RPMI8226 (cell line): ENCODE data around the gene HHAT.
"Not testable (repeated sequence)": the region's sequence is repeated elsewhere in the genome, so short reads cannot be mapped to it uniquely, and the experiment has no call there.

Experiments used
- DNase-seq: peaks from one replicate; pipeline ENCODE4 v3.0.0-alpha.2; 2015

Gene HHAT

GRCh38 chr1:210315529-210315928 lies 13.2 kb upstream of the HHAT start:
- DNase-seq: no peak

- no peak for DNase-seq
Observed at GRCh38 chr1:210321131-210321530, 7.6 kb upstream of the HHAT start.

GRCh38 chr1:210321552-210321951 lies 7.2 kb upstream of the HHAT start:
- no peak for DNase-seq

- DNase-seq: no peak
Observed at GRCh38 chr1:210323957-210324356, 4.7 kb upstream of the HHAT start.

- DNase-seq: no peak
Observed at GRCh38 chr1:210325026-210325670, 3.6 kb upstream of the HHAT start.

- DNase-seq: no peak
Observed at GRCh38 chr1:210328032-210328745, 513 bp upstream of the HHAT start.

GRCh38 chr1:210330279-210330866 lies 1.7 kb downstream of the HHAT start:
- no peak for DNase-seq

GRCh38 chr1:210332233-210332632 lies 3.5 kb downstream of the HHAT start:
- no peak for DNase-seq

GRCh38 chr1:210332719-210333398 lies 4.2 kb downstream of the HHAT start:
- DNase-seq: peak; percentile 23

- no peak for DNase-seq
Observed at GRCh38 chr1:210335001-210335400, 6.3 kb downstream of the HHAT start.

- no peak for DNase-seq
Observed at GRCh38 chr1:210336362-210336761, 7.7 kb downstream of the HHAT start.

- no peak for DNase-seq
Observed at GRCh38 chr1:210339500-210339899, 10.8 kb downstream of the HHAT start.

GRCh38 chr1:210340311-210340710 lies 11.6 kb downstream of the HHAT start:
- DNase-seq: no peak

- no peak for DNase-seq
Observed at GRCh38 chr1:210340841-210341240, 12.1 kb downstream of the HHAT start.

- no peak for DNase-seq
Observed at GRCh38 chr1:210342986-210343780, 14.5 kb downstream of the HHAT start.

- no peak for DNase-seq
Observed at GRCh38 chr1:210344706-210345105, 16.0 kb downstream of the HHAT start.

GRCh38 chr1:210347112-210347511 lies 18.4 kb downstream of the HHAT start:
- DNase-seq: no peak

- DNase-seq: no peak
Observed at GRCh38 chr1:210351496-210351895, 22.8 kb downstream of the HHAT start.

- no peak for DNase-seq
Observed at GRCh38 chr1:210352575-210352974, 23.9 kb downstream of the HHAT start.

- DNase-seq: not testable (repeated sequence)
Observed at GRCh38 chr1:210354305-210354704, 25.6 kb downstream of the HHAT start.

- DNase-seq: no peak
Observed at GRCh38 chr1:210358626-210359025, 29.9 kb downstream of the HHAT start.

GRCh38 chr1:210359255-210359654 lies 30.6 kb downstream of the HHAT start:
- DNase-seq: no peak
